Vagina (tissue), 2 donors: ENCODE results near the gene TIMM10B.
"Not testable (repeated sequence)": the region's sequence is repeated elsewhere in the genome, so short reads cannot be mapped to it uniquely, and the experiment has no call there.

Experiments
- CTCF ChIP-seq, 3 experiments: fragments of 450-650 bp in 2 of 3; fragments of 200-600 bp in 1 of 3; sonication (generic) in 1 of 3; IDR thresholded peaks; one replicate each; pipeline ENCODE4 v1.5.1; 2017 to 2019; ENCODE audit warnings: antibody characterized with exemption in 3 of 3, mild to moderate bottlenecking in 2 of 3, moderate library complexity in 2 of 3
- POLR2A ChIP-seq, 2 donors: fragments of 450-650 bp; IDR thresholded peaks; one replicate each; pipeline ENCODE4 v1.6.1; 2017; ENCODE audit warnings: antibody characterized with exemption in 2 of 2, mild to moderate bottlenecking in 2 of 2, moderate library complexity in 2 of 2
- POLR2AphosphoS5 ChIP-seq, 2 donors: sonication (generic); formaldehyde crosslinking; IDR thresholded peaks; one replicate each; pipeline ENCODE4 v1.9.0; 2017; ENCODE audit warnings: antibody characterized with exemption in 2 of 2, mild to moderate bottlenecking in 2 of 2, low read depth in 1 of 2; ENCODE audit not compliant: insufficient read depth in 1 of 2

GRCh38 chr11:6521946-6522345 is 40.6 kb downstream of the TIMM10B start:
- not testable (repeated sequence) for TF ChIP-seq POLR2AphosphoS5 (IDR thresholded peaks at IDR 0.05; ENCODE audit: insufficient read depth in 1 of 2, low read depth in 1 of 2); CTCF (IDR thresholded peaks at IDR 0.05); POLR2A (IDR thresholded peaks at IDR 0.05)
